Tibial nerve (tissue), 4 donors: Measurements from ENCODE around the gene RTL10. TPM values are rescaled to one million over a fixed set of nuclear protein-coding genes. Genes with fewer than 3 reads are reported as not detected.

Source experiments
- DNase-seq, 2 donors: peaks; one replicate each; pipeline ENCODE4 v3.0.0-alpha.2; 2019; ENCODE audit warnings: low spot score in 2 of 2
- H3K27ac ChIP-seq, 4 donors: fragments of 200-600 bp; sonication (generic) in 3 of 4; one replicate each; pipeline ENCODE4 v1.5.1; 2017 to 2019; ENCODE audit warnings: mild to moderate bottlenecking in 1 of 4
- H3K27me3 ChIP-seq, 2 donors: fragments of 200-600 bp; sonication (generic) in 1 of 2; one replicate each; pipeline versions ENCODE4 v1.5.1 to v1.6.0; 2017 to 2019
- H3K36me3 ChIP-seq, 3 donors: fragments of 200-600 bp; sonication (generic); one replicate each; pipeline ENCODE4 v1.5.1; 2018 to 2019
- H3K4me1 ChIP-seq, 4 donors: fragments of 200-600 bp; sonication (generic) in 3 of 4; one replicate each; pipeline ENCODE4 v1.5.1; 2017 to 2019
- H3K4me3 ChIP-seq, 4 donors: fragments of 200-600 bp; sonication (generic) in 3 of 4; one replicate each; pipeline ENCODE4 v1.5.1; 2017 to 2019; ENCODE audit warnings: mild to moderate bottlenecking in 1 of 4, moderate library complexity in 1 of 4
- H3K9me3 ChIP-seq, 4 donors: fragments of 200-600 bp; sonication (generic) in 3 of 4; one replicate each; pipeline ENCODE4 v1.5.1; 2017 to 2019
- CTCF ChIP-seq, 5 experiments: fragments of 200-600 bp in 3 of 5; fragments of 450-650 bp in 2 of 5; sonication (generic) in 3 of 5; IDR thresholded peaks; one replicate each; pipeline ENCODE4 v1.5.1; 2016 to 2019; ENCODE audit warnings: antibody characterized with exemption in 5 of 5, mild to moderate bottlenecking in 3 of 5, moderate library complexity in 2 of 5
- EP300 ChIP-seq, 2 donors: sonication (generic); formaldehyde crosslinking; IDR thresholded peaks; one replicate each; pipeline ENCODE4 v1.6.1; 2017; ENCODE audit warnings: antibody characterized with exemption in 2 of 2, mild to moderate bottlenecking in 1 of 2
- POLR2A ChIP-seq, 2 donors: fragments of 450-650 bp; IDR thresholded peaks; one replicate each; pipeline ENCODE4 v1.6.1; 2017; ENCODE audit warnings: antibody characterized with exemption in 2 of 2, mild to moderate bottlenecking in 2 of 2, moderate library complexity in 2 of 2
- WGBS, 2 donors: methylation state at CpG; one replicate each; pipeline ENCODE4 v1.1.5; 2018; 5-methylcytosine and 5-hydroxymethylcytosine counted together
- total RNA-seq, 4 donors: library from RNA; depleted of rRNA; stranded (reverse); fragments of >200 nt; gene quantifications; one replicate each; pipeline ENCODE4 v1.1.0, GENCODE V29; 2016

RTL10 gene
- total RNA-seq, 4 donors from 2014 or later = 10.2 to 13.3 (median 11.4) TPM

GRCh38 chr22:19845054-19845722 lies 9.5 kb downstream of the RTL10 start:
- WGBS, 2 donors = 43 to 65% methylated on average over 3 to 6 of the region's 8 CpGs
- peaks cover 0 to 28% (median 2%) of the 10 kb centered on the region in 3 donors for H3K36me3 ChIP-seq
- no peak for DNase-seq
- peaks cover 0 to 32% (median 14%) of the 10 kb centered on the region in 4 donors for H3K4me1 ChIP-seq
- peaks cover 0 to 4% (median 0%) of the 10 kb centered on the region in 4 donors for H3K9me3 ChIP-seq
- no peaks in the 10 kb centered on the region for H3K27me3 ChIP-seq
- TF ChIP-seq CTCF (IDR thresholded peaks at IDR 0.05) (no peak), POLR2A (IDR thresholded peaks at IDR 0.05) (no peak), EP300 (IDR thresholded peaks at IDR 0.05) (no peak)
- H3K27ac ChIP-seq = peak overlapping the region in 3 of 4 donors; percentile 30 to 75 (median 72)
- H3K4me3 ChIP-seq = no peak overlapping the region

DNA sequence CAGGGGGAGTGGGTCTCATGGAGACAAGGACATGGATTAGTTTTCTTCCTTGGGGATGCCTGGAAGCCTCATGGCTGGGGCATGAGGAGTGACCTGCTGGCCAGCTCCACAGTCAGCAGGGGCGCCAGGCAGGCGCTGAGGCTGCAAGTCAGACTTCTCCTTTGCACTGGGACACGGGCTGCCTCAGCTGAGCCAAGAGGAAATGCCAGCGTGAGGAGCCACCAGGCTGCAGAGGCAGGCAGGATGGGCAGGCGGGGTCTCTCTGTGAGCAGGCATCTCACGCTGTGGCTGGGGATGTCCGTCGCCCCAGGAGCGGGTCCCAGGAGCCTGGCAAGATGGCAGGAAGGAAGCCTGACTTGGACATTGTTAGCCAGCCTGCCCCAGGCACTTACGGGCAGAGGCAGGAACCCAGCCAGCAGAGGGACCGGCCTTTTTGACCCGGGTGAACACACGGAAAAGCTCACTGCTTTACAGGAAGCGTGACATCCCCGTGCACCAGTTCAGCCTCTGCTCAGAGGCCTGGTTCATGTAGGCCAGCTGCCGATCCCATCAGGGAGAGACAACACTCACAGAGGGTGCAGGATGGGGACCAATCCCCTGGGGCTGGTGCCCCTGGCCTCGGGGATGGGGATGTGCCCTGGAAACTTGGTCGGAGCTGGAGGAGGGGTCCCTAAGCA lies 10.2 kb downstream of the RTL10 start:
- 38 to 45% methylated on average over 8 to 17 of the region's 18 CpGs for WGBS, 2 donors
- H3K4me1 ChIP-seq = peaks cover 0 to 28% (median 14%) of the 10 kb centered on the region in 4 donors
- peak overlapping the region in 3 of 4 donors; percentile 30 to 75 (median 72) for H3K27ac ChIP-seq
- no peak for DNase-seq
- H3K36me3 ChIP-seq = peaks cover 0 to 22% (median 0%) of the 10 kb centered on the region in 3 donors
- peaks cover 0 to 4% (median 0%) of the 10 kb centered on the region in 4 donors for H3K9me3 ChIP-seq
- no peak for TF ChIP-seq POLR2A (IDR thresholded peaks at IDR 0.05)
- TF ChIP-seq CTCF (IDR thresholded peaks at IDR 0.05) = peak in 2 of 5 experiments; percentile 5 to 8
- peak in 1 of 2 donors; percentile 33 for TF ChIP-seq EP300 (IDR thresholded peaks at IDR 0.05)
- no peaks in the 10 kb centered on the region for H3K27me3 ChIP-seq
- H3K4me3 ChIP-seq = no peak overlapping the region

GRCh38 chr22:19843857-19844376 lies 10.8 kb downstream of the RTL10 start:
- WGBS, 2 donors = 68 to 83% methylated on average over 3 to 9 of the region's 11 CpGs
- TF ChIP-seq EP300 (IDR thresholded peaks at IDR 0.05) = no peak
- TF ChIP-seq CTCF (IDR thresholded peaks at IDR 0.05) = no peak
- TF ChIP-seq POLR2A (IDR thresholded peaks at IDR 0.05) = no peak
- Histone ChIP-seq H3K4me3 (no peak overlapping the region), H3K9me3 (peaks cover 0 to 4% (median 0%) of the 10 kb centered on the region in 4 donors), H3K4me1 (peaks cover 0 to 28% (median 14%) of the 10 kb centered on the region in 4 donors), H3K27me3 (no peaks in the 10 kb centered on the region), H3K36me3 (peaks cover 0 to 16% (median 0%) of the 10 kb centered on the region in 3 donors), H3K27ac (peak overlapping the region in 3 of 4 donors; percentile 30 to 75 (median 72))
- DNase-seq = no peak

- Histone ChIP-seq H3K27me3 (no peaks in the 10 kb centered on the region), H3K36me3 (peaks cover 0 to 9% (median 0%) of the 10 kb centered on the region in 3 donors), H3K9me3 (peaks cover 0 to 4% (median 0%) of the 10 kb centered on the region in 4 donors), H3K4me1 (peaks cover 0 to 28% (median 14%) of the 10 kb centered on the region in 4 donors), H3K27ac (peak overlapping the region in 2 of 4 donors; percentile 72 to 75), H3K4me3 (no peak overlapping the region)
- no peak for DNase-seq
- 66 to 70% methylated on average over 26 to 27 of the region's 27 CpGs for WGBS, 2 donors
- TF ChIP-seq POLR2A (IDR thresholded peaks at IDR 0.05) (no peak), EP300 (IDR thresholded peaks at IDR 0.05) (no peak), CTCF (IDR thresholded peaks at IDR 0.05) (no peak)
Measured at GRCh38 chr22:19843107-19843856, 11.4 kb downstream of the RTL10 start.
